Hepatocyte (in vitro differentiated cells): ENCODE results near the gene GPR141.

Source experiments
- CTCF ChIP-seq: fragments of 200-600 bp; sonication (generic); IDR thresholded peaks from 2 replicates; pipeline ENCODE4 v1.5.1; 2016; ENCODE audit warnings: antibody characterized with exemption, mild to moderate bottlenecking; ENCODE audit not compliant: poor library complexity
- EZH2phosphoT487 ChIP-seq: fragments of 200-600 bp; sonication (generic); IDR thresholded peaks from one replicate; pipeline ENCODE4 v1.6.1; 2018; ENCODE audit warnings: antibody characterized with exemption, mild to moderate bottlenecking, low read depth, moderate library complexity; ENCODE audit not compliant: unreplicated experiment, severe bottlenecking

- no peak for TF ChIP-seq EZH2phosphoT487
- TF ChIP-seq CTCF = no peak
Observed at GRCh38 chr7:37782166-37782565, 98.6 kb downstream of the GPR141 start.
